LNCaP clone FGC (cell line): ENCODE measurements around the gene HSPA1L.
A peak's percentile ranks its signal among the peaks of the same experiment; 100 is the strongest.

Experiments
- DNase-seq: peaks from one replicate; pipeline ENCODE4 v3.0.0-alpha.2; 2011; ENCODE audit warnings: low read depth
- H3K4me3 ChIP-seq: 2 replicates; pipeline ENCODE4 v1.5.1; 2011; ENCODE audit warnings: mild to moderate bottlenecking, low read depth, low read length, control low read depth
- CTCF ChIP-seq: IDR thresholded peaks from 2 replicates; pipeline ENCODE4 v1.5.1; 2012; ENCODE audit warnings: mild to moderate bottlenecking; ENCODE audit not compliant: control insufficient read depth, insufficient read depth; ENCODE audit errors: extremely low read depth

Gene HSPA1L

GRCh38 chr6:31834367-31835250 lies 19.5 kb upstream of the HSPA1L start:
- H3K4me3 ChIP-seq: peak overlapping the region; percentile 80
- TF ChIP-seq CTCF: no peak
- peak; percentile 63 for DNase-seq

- TF ChIP-seq CTCF: no peak
- DNase-seq: no peak
- H3K4me3 ChIP-seq: peak overlapping the region; percentile 83
Measured at GRCh38 chr6:31831350-31832215, 16.5 kb upstream of the HSPA1L start.

GRCh38 chr6:31830886-31831335 lies 15.8 kb upstream of the HSPA1L start:
- DNase-seq: no peak
- TF ChIP-seq CTCF: no peak
- H3K4me3 ChIP-seq: peak overlapping the region; percentile 83

- H3K4me3 ChIP-seq: peak overlapping the region; percentile 83
- TF ChIP-seq CTCF: peak; percentile 29
- DNase-seq: no peak
Measured at GRCh38 chr6:31829633-31830283, 14.7 kb upstream of the HSPA1L start.

GRCh38 chr6:31827286-31828079 lies 12.4 kb upstream of the HSPA1L start, which contains the start of gene HSPA1B:
Gene HSPA1B, plus strand, starts transcription at chr6:31827738. Its CDS starts 213 bp downstream, at chr6:31827951.
- DNase-seq: peak; percentile 100
- H3K4me3 ChIP-seq: peak within 1 kb of the TSS; percentile 78
- no peak for TF ChIP-seq CTCF

GRCh38 chr6:31826793-31827285 lies 11.8 kb upstream of the HSPA1L start:
- DNase-seq: no peak
- H3K4me3 ChIP-seq: peak overlapping the region; percentile 60
- no peak for TF ChIP-seq CTCF
